Mesendoderm (in vitro differentiated cells): ENCODE results near the gene PCBP1.

Experiments used
- DNase-seq: peaks from one replicate; pipeline ENCODE4 v3.0.0; 2013
- H2AK5ac ChIP-seq: 2 replicates; pipeline ENCODE4 v1.6.1; 2013; ENCODE audit warnings: low read length, inconsistent platforms
- H2BK120ac ChIP-seq: 2 replicates; pipeline ENCODE4 v1.6.1; 2013; ENCODE audit warnings: low read depth, mild to moderate bottlenecking, low read length, moderate library complexity, mixed read lengths
- H2BK15ac ChIP-seq: replicated peaks from 2 replicates; pipeline ENCODE4 v1.6.1; 2013; ENCODE audit warnings: low read depth, mild to moderate bottlenecking, moderate library complexity
- H2BK5ac ChIP-seq: 2 replicates; pipeline ENCODE4 v1.6.1; 2013; ENCODE audit warnings: low read length, inconsistent platforms
- H3K18ac ChIP-seq: 2 replicates; pipeline ENCODE4 v1.6.1; 2013; ENCODE audit warnings: mild to moderate bottlenecking, low read length, mixed read lengths
- H3K23ac ChIP-seq: one replicate; pipeline ENCODE4 v1.6.1; 2013; ENCODE audit warnings: low read length
- H3K27ac ChIP-seq: 2 replicates; pipeline ENCODE4 v1.5.1; 2013; ENCODE audit warnings: low read depth, mild to moderate bottlenecking, inconsistent platforms, low read length, moderate library complexity
- H3K27me3 ChIP-seq: 2 replicates; pipeline ENCODE4 v1.6.1; 2013; ENCODE audit warnings: low read length, control low read depth, mild to moderate bottlenecking, inconsistent platforms; ENCODE audit not compliant: insufficient read depth, poor library complexity
- H3K36me3 ChIP-seq: 2 replicates; pipeline ENCODE4 v1.6.1; 2013; ENCODE audit warnings: low read length, inconsistent platforms; ENCODE audit not compliant: control insufficient read depth, insufficient read depth
- H3K4ac ChIP-seq: one replicate; pipeline ENCODE4 v1.6.1; 2013; ENCODE audit warnings: low read depth, mild to moderate bottlenecking, low read length, moderate library complexity
- H3K4me1 ChIP-seq: 2 replicates; pipeline ENCODE4 v1.6.1; 2013; ENCODE audit warnings: low read depth, low read length, inconsistent platforms; ENCODE audit not compliant: control insufficient read depth
- H3K4me2 ChIP-seq: 2 replicates; pipeline ENCODE4 v1.6.1; 2013; ENCODE audit warnings: low read length
- H3K4me3 ChIP-seq: 2 replicates; pipeline ENCODE4 v1.5.1; 2013; ENCODE audit warnings: mild to moderate bottlenecking, low read length
- H3K56ac ChIP-seq: one replicate; pipeline ENCODE4 v1.6.1; 2013; ENCODE audit warnings: low read length
- H3K79me1 ChIP-seq: 2 replicates; pipeline ENCODE4 v1.6.1; 2013; ENCODE audit warnings: low read length, inconsistent platforms
- H3K79me2 ChIP-seq: 2 replicates; pipeline ENCODE4 v1.6.1; 2013; ENCODE audit warnings: mild to moderate bottlenecking, low read length; ENCODE audit not compliant: control insufficient read depth, insufficient read depth
- H3K9ac ChIP-seq: 2 replicates; pipeline ENCODE4 v1.6.1; 2013; ENCODE audit warnings: low read length, inconsistent platforms
- H4K5ac ChIP-seq: one replicate; pipeline ENCODE4 v1.6.1; 2013; ENCODE audit warnings: low read length
- H4K8ac ChIP-seq: one replicate; pipeline ENCODE4 v1.6.1; 2013; ENCODE audit warnings: low read depth, mild to moderate bottlenecking, control low read depth, low read length, moderate library complexity
- WGBS: extraction: QIAGEN DNeasy Blood & Tissue Kit; methylation state at CpG from one replicate; pipeline ENCODE4 v1.1.7; 2013; ENCODE audit warnings: low lambda C conversion rate, missing lambda C conversion rate; ENCODE audit not compliant: insufficient coverage; ENCODE audit errors: extremely low coverage; 5-methylcytosine and 5-hydroxymethylcytosine counted together

Gene PCBP1

GRCh38 chr2:70044290-70045040 is 42.8 kb upstream of the PCBP1 start:
- no peak overlapping the region for H2BK5ac ChIP-seq
- H3K23ac ChIP-seq: no peak overlapping the region
- no peak overlapping the region for H4K5ac ChIP-seq
- no peak overlapping the region for H3K18ac ChIP-seq
- H4K8ac ChIP-seq: no peak overlapping the region
- no peak for DNase-seq
- H2BK120ac ChIP-seq: no peak overlapping the region
- H3K79me2 ChIP-seq: no peaks in the 10 kb centered on the region
- no peak overlapping the region for H3K4me2 ChIP-seq
- no peak overlapping the region for H3K27ac ChIP-seq
- H3K56ac ChIP-seq: no peak overlapping the region
- H3K36me3 ChIP-seq: peaks cover 3% of the 10 kb centered on the region
- no peaks in the 10 kb centered on the region for H3K79me1 ChIP-seq
- no peak overlapping the region for H2AK5ac ChIP-seq
- H3K27me3 ChIP-seq: no peaks in the 10 kb centered on the region
- H3K4ac ChIP-seq: no peak overlapping the region
- no CpG with 5 or more reads among the region's 15 CpGs for WGBS
- no peak overlapping the region for H2BK15ac ChIP-seq
- no peak overlapping the region for H3K4me3 ChIP-seq
- peaks cover 2% of the 10 kb centered on the region for H3K4me1 ChIP-seq
- H3K9ac ChIP-seq: no peak overlapping the region

- WGBS: no CpG with 5 or more reads among the region's 6 CpGs
Measured at GRCh38 chr2:70045405-70045804, 41.9 kb upstream of the PCBP1 start.

GRCh38 chr2:70045932-70046331 is 41.3 kb upstream of the PCBP1 start:
- Histone ChIP-seq H2BK120ac (no peak overlapping the region), H3K4ac (no peak overlapping the region), H2AK5ac (no peak overlapping the region), H3K4me1 (peaks cover 2% of the 10 kb centered on the region), H3K79me1 (no peaks in the 10 kb centered on the region), H3K79me2 (no peaks in the 10 kb centered on the region), H3K4me3 (no peak overlapping the region), H3K27ac (no peak overlapping the region), H3K23ac (no peak overlapping the region), H2BK5ac (no peak overlapping the region), H3K4me2 (no peak overlapping the region), H2BK15ac (no peak overlapping the region), H4K5ac (no peak overlapping the region), H3K9ac (no peak overlapping the region), H4K8ac (no peak overlapping the region), H3K36me3 (peaks cover 3% of the 10 kb centered on the region), H3K18ac (no peak overlapping the region), H3K56ac (no peak overlapping the region), H3K27me3 (no peaks in the 10 kb centered on the region)
- no peak for DNase-seq
- WGBS: no CpG with 5 or more reads among the region's 2 CpGs

More at GRCh38 chr2:70045405-70045804, 41.9 kb upstream of the PCBP1 start:
- Histone ChIP-seq H4K8ac (no peak overlapping the region), H2BK120ac (no peak overlapping the region), H2BK5ac (no peak overlapping the region), H4K5ac (no peak overlapping the region), H2AK5ac (no peak overlapping the region), H3K27me3 (no peaks in the 10 kb centered on the region), H3K18ac (no peak overlapping the region), H3K27ac (no peak overlapping the region), H3K56ac (no peak overlapping the region), H3K4ac (no peak overlapping the region), H3K4me1 (peaks cover 2% of the 10 kb centered on the region), H3K9ac (no peak overlapping the region), H3K4me2 (no peak overlapping the region), H3K4me3 (no peak overlapping the region), H3K36me3 (peaks cover 3% of the 10 kb centered on the region), H3K79me1 (no peaks in the 10 kb centered on the region), H3K79me2 (no peaks in the 10 kb centered on the region), H3K23ac (no peak overlapping the region), H2BK15ac (no peak overlapping the region)
- DNase-seq: no peak

GRCh38 chr2:70046534-70046933 is 40.7 kb upstream of the PCBP1 start:
- Histone ChIP-seq H3K23ac (no peak overlapping the region), H2AK5ac (no peak overlapping the region), H3K4me2 (no peak overlapping the region), H2BK5ac (no peak overlapping the region), H4K8ac (no peak overlapping the region), H3K79me1 (no peaks in the 10 kb centered on the region), H3K27me3 (no peaks in the 10 kb centered on the region), H2BK15ac (no peak overlapping the region), H3K9ac (no peak overlapping the region), H3K18ac (no peak overlapping the region), H3K79me2 (no peaks in the 10 kb centered on the region), H2BK120ac (no peak overlapping the region), H3K4me3 (no peak overlapping the region), H3K4me1 (peaks cover 2% of the 10 kb centered on the region), H3K36me3 (peaks cover 3% of the 10 kb centered on the region), H3K4ac (no peak overlapping the region), H3K27ac (no peak overlapping the region), H3K56ac (no peak overlapping the region), H4K5ac (no peak overlapping the region)
- WGBS: no CpG with 5 or more reads among the region's 2 CpGs
- no peak for DNase-seq

GRCh38 chr2:70047451-70047850 is 39.8 kb upstream of the PCBP1 start:
- Histone ChIP-seq H3K79me2 (no peaks in the 10 kb centered on the region), H4K5ac (no peak overlapping the region), H3K79me1 (no peaks in the 10 kb centered on the region), H3K23ac (no peak overlapping the region), H3K36me3 (peaks cover 3% of the 10 kb centered on the region), H2BK120ac (no peak overlapping the region), H4K8ac (no peak overlapping the region), H3K56ac (no peak overlapping the region), H3K4ac (no peak overlapping the region), H3K18ac (no peak overlapping the region), H3K27ac (no peak overlapping the region), H2BK15ac (no peak overlapping the region), H3K9ac (no peak overlapping the region), H3K4me2 (no peak overlapping the region), H3K27me3 (no peaks in the 10 kb centered on the region), H3K4me1 (no peaks in the 10 kb centered on the region), H3K4me3 (no peak overlapping the region), H2BK5ac (no peak overlapping the region), H2AK5ac (no peak overlapping the region)
- WGBS: no CpG with 5 or more reads among the region's 5 CpGs
- DNase-seq: no peak

GRCh38 chr2:70049255-70049654 is 38.0 kb upstream of the PCBP1 start:
- DNase-seq: no peak
- no peak overlapping the region for H3K18ac ChIP-seq
- WGBS: no CpG with 5 or more reads among the region's 1 CpG
- H3K79me1 ChIP-seq: no peaks in the 10 kb centered on the region
- H3K56ac ChIP-seq: no peak overlapping the region
- no peak overlapping the region for H4K8ac ChIP-seq
- H3K4me1 ChIP-seq: no peaks in the 10 kb centered on the region
- H3K4me2 ChIP-seq: no peak overlapping the region
- H3K4me3 ChIP-seq: no peak overlapping the region
- no peak overlapping the region for H2BK5ac ChIP-seq
- H2BK120ac ChIP-seq: no peak overlapping the region
- H3K36me3 ChIP-seq: peaks cover 5% of the 10 kb centered on the region
- H3K27me3 ChIP-seq: no peaks in the 10 kb centered on the region
- no peak overlapping the region for H3K23ac ChIP-seq
- no peak overlapping the region for H2BK15ac ChIP-seq
- no peak overlapping the region for H2AK5ac ChIP-seq
- H3K79me2 ChIP-seq: no peaks in the 10 kb centered on the region
- no peak overlapping the region for H4K5ac ChIP-seq
- no peak overlapping the region for H3K9ac ChIP-seq
- H3K27ac ChIP-seq: no peak overlapping the region
- H3K4ac ChIP-seq: no peak overlapping the region
